SK-N-SH (cell line): Measurements from ENCODE around the gene CHIC2. TPM values are rescaled to one million over a fixed set of nuclear protein-coding genes. Genes with fewer than 3 reads are reported as not detected.

Source experiments
- CTCF ChIA-PET: fragments of 300-600, 350-600 bp; formaldehyde crosslinking; extraction: SDS; loops from one replicate; lab custom pipeline; 2021; lab: Yijun Ruan, JAX
- POLR2A ChIA-PET: fragments of 350-600 bp; sonication (Branson Sonifier 250); formaldehyde crosslinking; extraction: SDS; loops from one replicate; lab custom pipeline; 2020; ENCODE audit warnings: antibody characterized with exemption, inconsistent platforms; lab: Yijun Ruan, JAX
- DNase-seq: peaks from one replicate; pipeline ENCODE4 v3.0.0; 2012
- H2AFZ ChIP-seq: fragments of 200-600 bp; sonication (generic); 2 replicates; pipeline ENCODE4 v1.8.1; 2016; ENCODE audit warnings: antibody characterized with exemption, mild to moderate bottlenecking, low read depth
- H3F3A ChIP-seq: fragments of 200-600 bp; sonication (generic); replicated peaks from 2 replicates; pipeline ENCODE3; 2016; ENCODE audit warnings: antibody characterized with exemption, mild to moderate bottlenecking; ENCODE audit not compliant: insufficient read depth
- H3K27ac ChIP-seq, 2 experiments: fragments of 200-500 bp in 1 of 2; fragments of 200-600 bp in 1 of 2; sonication (Bioruptor generic) in 1 of 2; sonication (generic), shearing (Covaris generic) in 1 of 2; 2 replicates each; pipeline versions ENCODE4 v1.5.1 to v1.6.1; 2014 to 2016; ENCODE audit warnings: low read depth in 2 of 2, inconsistent platforms in 1 of 2, low read length in 1 of 2, mild to moderate bottlenecking in 1 of 2, mixed read lengths in 1 of 2
- H3K27me3 ChIP-seq: fragments of 200-600 bp; sonication (generic), shearing (Covaris generic); 2 replicates; pipeline ENCODE4 v1.6.1; 2016; ENCODE audit warnings: mixed run types; ENCODE audit not compliant: insufficient read depth
- H3K36me3 ChIP-seq, 2 experiments: fragments of 200-500 bp in 1 of 2; fragments of 200-600 bp in 1 of 2; sonication (Bioruptor generic) in 1 of 2; sonication (generic) in 1 of 2; replicated peaks in 1 of 2; 2 replicates each; pipeline versions ENCODE3 to v1.5.1; 2014 to 2016; ENCODE audit warnings: low read length in 1 of 2, mild to moderate bottlenecking in 1 of 2; ENCODE audit not compliant: insufficient read depth in 2 of 2, control insufficient read depth in 1 of 2
- H3K4me1 ChIP-seq, 2 experiments: fragments of 200-500 bp in 1 of 2; fragments of 200-600 bp in 1 of 2; sonication (Bioruptor generic) in 1 of 2; sonication (generic), shearing (Covaris generic) in 1 of 2; 2 replicates each; pipeline versions ENCODE4 v1.5.1 to v1.6.1; 2014 to 2016; ENCODE audit warnings: low read depth in 1 of 2, low read length in 1 of 2, mixed run types in 1 of 2; ENCODE audit not compliant: insufficient read depth in 2 of 2, control insufficient read depth in 1 of 2
- H3K4me2 ChIP-seq: fragments of 200-600 bp; sonication (generic), shearing (Covaris generic); 2 replicates; pipeline ENCODE4 v1.6.1; 2017; ENCODE audit warnings: mixed run types
- H3K4me3 ChIP-seq, 2 experiments: fragments of 200-500 bp in 1 of 2; fragments of 200-600 bp in 1 of 2; sonication (Bioruptor generic) in 1 of 2; sonication (generic), shearing (Covaris generic) in 1 of 2; 2 replicates each; pipeline versions ENCODE4 v1.5.1 to v1.8.1; 2014 to 2016; ENCODE audit warnings: low read depth in 2 of 2, inconsistent platforms in 1 of 2, low read length in 1 of 2, mild to moderate bottlenecking in 1 of 2, mixed read lengths in 1 of 2, moderate library complexity in 1 of 2
- H3K79me2 ChIP-seq: fragments of 200-600 bp; sonication (generic); 2 replicates; pipeline ENCODE4 v1.8.1; 2017; ENCODE audit warnings: mild to moderate bottlenecking; ENCODE audit not compliant: insufficient read depth
- H3K9ac ChIP-seq: fragments of 200-600 bp; sonication (generic); 2 replicates; pipeline ENCODE4 v1.6.1; 2017; ENCODE audit warnings: mixed run types
- H3K9me2 ChIP-seq: fragments of 200-600 bp; sonication (generic); 2 replicates; pipeline ENCODE4 v1.6.1; 2017; ENCODE audit warnings: mixed run types
- H3K9me3 ChIP-seq: fragments of 200-600 bp; sonication (generic); 2 replicates; pipeline ENCODE4 v1.6.1; 2017; ENCODE audit warnings: mixed run types, mild to moderate bottlenecking, moderate library complexity
- H4K20me1 ChIP-seq: fragments of 200-600 bp; sonication (generic); 2 replicates; pipeline ENCODE4 v1.6.1; 2017; ENCODE audit warnings: mild to moderate bottlenecking, mixed run types; ENCODE audit not compliant: insufficient read depth
- CHD2 ChIP-seq: fragments of 150-350 bp; IDR thresholded peaks from 2 replicates; pipeline ENCODE4 v1.6.1; 2018; ENCODE audit warnings: low read length; ENCODE audit not compliant: partially characterized antibody
- EP300 ChIP-seq, 2 experiments: IDR thresholded peaks; 2 replicates each; pipeline versions ENCODE4 v1.4.0 to v1.6.1; 2012; ENCODE audit warnings: borderline replicate concordance in 1 of 2, low read depth in 1 of 2, low read length in 1 of 2
- FOSL2 ChIP-seq: IDR thresholded peaks from 2 replicates; pipeline ENCODE4 v1.4.0; 2012; ENCODE audit warnings: low read depth, mild to moderate bottlenecking, moderate library complexity, borderline replicate concordance
- FOXJ3 ChIP-seq: sonication (generic); formaldehyde crosslinking; IDR thresholded peaks from 2 replicates; pipeline ENCODE4 v1.5.1; 2020; ENCODE audit warnings: mild to moderate bottlenecking, missing genetic modification reagents
- FOXM1 ChIP-seq: IDR thresholded peaks from 2 replicates; pipeline ENCODE4 v1.4.0; 2012; ENCODE audit warnings: low read depth, mild to moderate bottlenecking
- JUND ChIP-seq: IDR thresholded peaks from 2 replicates; pipeline ENCODE4 v1.4.0; 2012
- MEF2A ChIP-seq: IDR thresholded peaks from 2 replicates; pipeline ENCODE4 v1.4.0; 2012; ENCODE audit warnings: low read depth, borderline replicate concordance
- MXI1 ChIP-seq: IDR thresholded peaks from 2 replicates; pipeline ENCODE4 v1.6.1; 2012; ENCODE audit warnings: mild to moderate bottlenecking, low read depth, low read length, improper control_type of control experiment
- NFIC ChIP-seq: IDR thresholded peaks from 2 replicates; pipeline ENCODE4 v1.4.0; 2012; ENCODE audit warnings: borderline replicate concordance
- RAD21 ChIP-seq: IDR thresholded peaks from 2 replicates; pipeline ENCODE4 v1.6.1; 2012; ENCODE audit warnings: mild to moderate bottlenecking, low read length
- RFX5 ChIP-seq: IDR thresholded peaks from 2 replicates; pipeline ENCODE4 v1.6.1; 2012; ENCODE audit warnings: mild to moderate bottlenecking, improper control_type of control experiment, low read length
- RXRA ChIP-seq: IDR thresholded peaks from 2 replicates; pipeline ENCODE4 v1.4.0; 2012; ENCODE audit warnings: low read depth, mild to moderate bottlenecking, borderline replicate concordance
- SIN3A ChIP-seq: IDR thresholded peaks from 2 replicates; pipeline ENCODE4 v1.6.1; 2012; ENCODE audit warnings: low read depth, mild to moderate bottlenecking, low read length, moderate library complexity, borderline replicate concordance
- SMC3 ChIP-seq: IDR thresholded peaks from 2 replicates; pipeline ENCODE4 v1.6.1; 2012; ENCODE audit warnings: low read depth, low read length, improper control_type of control experiment
- TAF1 ChIP-seq: IDR thresholded peaks from 2 replicates; pipeline ENCODE4 v1.6.1; 2012; ENCODE audit warnings: low read depth, mild to moderate bottlenecking, low read length, moderate library complexity, borderline replicate concordance
- YY1 ChIP-seq: IDR thresholded peaks from 2 replicates; pipeline ENCODE4 v1.4.0; 2012; ENCODE audit warnings: low read depth, mild to moderate bottlenecking
- WGBS: methylation state at CpG from one replicate; pipeline ENCODE4 v1.1.6; 2017; ENCODE audit warnings: low lambda C conversion rate; 5-methylcytosine and 5-hydroxymethylcytosine counted together
- polyA plus RNA-seq, 3 experiments: library from polyadenylated mRNA; depleted of rRNA; stranded (reverse); fragments of >200 nt; gene quantifications; 2 replicates each; pipeline ENCODE4 v1.2.3, GENCODE V29; 2012
- TF ChIP-seq, protein P1 (sequence below): IDR thresholded peaks from 2 replicates; pipeline ENCODE4 v1.4.0; 2012; ENCODE audit warnings: low read depth, borderline replicate concordance
- TF ChIP-seq, protein P2 (sequence below): IDR thresholded peaks from 2 replicates; pipeline ENCODE4 v1.4.0; 2012; ENCODE audit warnings: low read depth, borderline replicate concordance
- TF ChIP-seq, protein P3 (sequence below): IDR thresholded peaks from 2 replicates; pipeline ENCODE4 v1.4.0; 2012; ENCODE audit warnings: low read depth
- TF ChIP-seq, protein P4 (sequence below): fragments of 150-350 bp; IDR thresholded peaks from 2 replicates; pipeline ENCODE4 v1.6.1; 2016; ENCODE audit warnings: mild to moderate bottlenecking, low read depth, low read length
- TF ChIP-seq, protein P5 (sequence below): IDR thresholded peaks from 2 replicates; pipeline ENCODE4 v1.6.1; 2012; ENCODE audit warnings: mild to moderate bottlenecking, low read depth, low read length, moderate library complexity

The CHIC2 gene
- polyA plus RNA-seq, 1 of the 3 experiments (the other 2 are of a cell fraction): 26.8 TPM

GRCh38 chr4:54082168-54082567 is 17.8 kb upstream of the CHIC2 start (continued):
- TF ChIP-seq EP300 (IDR thresholded peaks at IDR 0.05; ENCODE audit: borderline replicate concordance in 1 of 2, low read depth in 1 of 2, low read length in 1 of 2): peak in 1 of 2 experiments; percentile 76; a peak in 2 of 4 replicates
- peak; percentile 94 for TF ChIP-seq FOSL2
- peak; percentile 98 for TF ChIP-seq NFIC
- TF ChIP-seq, protein P1, sequence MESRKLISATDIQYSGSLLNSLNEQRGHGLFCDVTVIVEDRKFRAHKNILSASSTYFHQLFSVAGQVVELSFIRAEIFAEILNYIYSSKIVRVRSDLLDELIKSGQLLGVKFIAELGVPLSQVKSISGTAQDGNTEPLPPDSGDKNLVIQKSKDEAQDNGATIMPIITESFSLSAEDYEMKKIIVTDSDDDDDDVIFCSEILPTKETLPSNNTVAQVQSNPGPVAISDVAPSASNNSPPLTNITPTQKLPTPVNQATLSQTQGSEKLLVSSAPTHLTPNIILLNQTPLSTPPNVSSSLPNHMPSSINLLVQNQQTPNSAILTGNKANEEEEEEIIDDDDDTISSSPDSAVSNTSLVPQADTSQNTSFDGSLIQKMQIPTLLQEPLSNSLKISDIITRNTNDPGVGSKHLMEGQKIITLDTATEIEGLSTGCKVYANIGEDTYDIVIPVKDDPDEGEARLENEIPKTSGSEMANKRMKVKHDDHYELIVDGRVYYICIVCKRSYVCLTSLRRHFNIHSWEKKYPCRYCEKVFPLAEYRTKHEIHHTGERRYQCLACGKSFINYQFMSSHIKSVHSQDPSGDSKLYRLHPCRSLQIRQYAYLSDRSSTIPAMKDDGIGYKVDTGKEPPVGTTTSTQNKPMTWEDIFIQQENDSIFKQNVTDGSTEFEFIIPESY: peak; percentile 81; the same call in 1 of the 2 replicates

- Histone ChIP-seq H3K27ac (no peak overlapping the region), H3K9me3 (no peaks in the 10 kb centered on the region), H3K27me3 (no peaks in the 10 kb centered on the region), H3K79me2 (no peaks in the 10 kb centered on the region), H3K4me1 (peaks cover 3 to 19% of the 10 kb centered on the region in 2 experiments), H2AFZ (no peak overlapping the region), H3K4me3 (no peak overlapping the region), H3K36me3 (no peaks in the 10 kb centered on the region), H3K9me2 (no peaks in the 10 kb centered on the region), H4K20me1 (no peaks in the 10 kb centered on the region), H3K4me2 (no peak overlapping the region), H3K9ac (no peak overlapping the region), H3F3A (peaks cover 24% of the 10 kb centered on the region)
- POLR2A ChIA-PET: no interaction called here
- 92% methylated on average over 1 of the region's 1 CpG for WGBS
- DNase-seq: no peak
- CTCF ChIA-PET: no interaction called here
- TF ChIP-seq SIN3A: no peak
- TF ChIP-seq FOXM1: no peak
- no peak for TF ChIP-seq YY1
- TF ChIP-seq RXRA: no peak
- TF ChIP-seq SMC3: no peak
- TF ChIP-seq, protein P2, sequence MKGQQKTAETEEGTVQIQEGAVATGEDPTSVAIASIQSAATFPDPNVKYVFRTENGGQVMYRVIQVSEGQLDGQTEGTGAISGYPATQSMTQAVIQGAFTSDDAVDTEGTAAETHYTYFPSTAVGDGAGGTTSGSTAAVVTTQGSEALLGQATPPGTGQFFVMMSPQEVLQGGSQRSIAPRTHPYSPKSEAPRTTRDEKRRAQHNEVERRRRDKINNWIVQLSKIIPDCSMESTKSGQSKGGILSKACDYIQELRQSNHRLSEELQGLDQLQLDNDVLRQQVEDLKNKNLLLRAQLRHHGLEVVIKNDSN: no peak
- no peak for TF ChIP-seq FOXJ3
- TF ChIP-seq TAF1: no peak
- TF ChIP-seq, protein P3, sequence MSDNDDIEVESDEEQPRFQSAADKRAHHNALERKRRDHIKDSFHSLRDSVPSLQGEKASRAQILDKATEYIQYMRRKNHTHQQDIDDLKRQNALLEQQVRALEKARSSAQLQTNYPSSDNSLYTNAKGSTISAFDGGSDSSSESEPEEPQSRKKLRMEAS: no peak
- TF ChIP-seq CHD2: no peak
- TF ChIP-seq MEF2A: no peak
- TF ChIP-seq, protein P1: no peak
- no peak for TF ChIP-seq RFX5
- TF ChIP-seq RAD21: no peak
- TF ChIP-seq, protein P4, sequence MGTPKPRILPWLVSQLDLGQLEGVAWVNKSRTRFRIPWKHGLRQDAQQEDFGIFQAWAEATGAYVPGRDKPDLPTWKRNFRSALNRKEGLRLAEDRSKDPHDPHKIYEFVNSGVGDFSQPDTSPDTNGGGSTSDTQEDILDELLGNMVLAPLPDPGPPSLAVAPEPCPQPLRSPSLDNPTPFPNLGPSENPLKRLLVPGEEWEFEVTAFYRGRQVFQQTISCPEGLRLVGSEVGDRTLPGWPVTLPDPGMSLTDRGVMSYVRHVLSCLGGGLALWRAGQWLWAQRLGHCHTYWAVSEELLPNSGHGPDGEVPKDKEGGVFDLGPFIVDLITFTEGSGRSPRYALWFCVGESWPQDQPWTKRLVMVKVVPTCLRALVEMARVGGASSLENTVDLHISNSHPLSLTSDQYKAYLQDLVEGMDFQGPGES: no peak
- TF ChIP-seq, protein P5, sequence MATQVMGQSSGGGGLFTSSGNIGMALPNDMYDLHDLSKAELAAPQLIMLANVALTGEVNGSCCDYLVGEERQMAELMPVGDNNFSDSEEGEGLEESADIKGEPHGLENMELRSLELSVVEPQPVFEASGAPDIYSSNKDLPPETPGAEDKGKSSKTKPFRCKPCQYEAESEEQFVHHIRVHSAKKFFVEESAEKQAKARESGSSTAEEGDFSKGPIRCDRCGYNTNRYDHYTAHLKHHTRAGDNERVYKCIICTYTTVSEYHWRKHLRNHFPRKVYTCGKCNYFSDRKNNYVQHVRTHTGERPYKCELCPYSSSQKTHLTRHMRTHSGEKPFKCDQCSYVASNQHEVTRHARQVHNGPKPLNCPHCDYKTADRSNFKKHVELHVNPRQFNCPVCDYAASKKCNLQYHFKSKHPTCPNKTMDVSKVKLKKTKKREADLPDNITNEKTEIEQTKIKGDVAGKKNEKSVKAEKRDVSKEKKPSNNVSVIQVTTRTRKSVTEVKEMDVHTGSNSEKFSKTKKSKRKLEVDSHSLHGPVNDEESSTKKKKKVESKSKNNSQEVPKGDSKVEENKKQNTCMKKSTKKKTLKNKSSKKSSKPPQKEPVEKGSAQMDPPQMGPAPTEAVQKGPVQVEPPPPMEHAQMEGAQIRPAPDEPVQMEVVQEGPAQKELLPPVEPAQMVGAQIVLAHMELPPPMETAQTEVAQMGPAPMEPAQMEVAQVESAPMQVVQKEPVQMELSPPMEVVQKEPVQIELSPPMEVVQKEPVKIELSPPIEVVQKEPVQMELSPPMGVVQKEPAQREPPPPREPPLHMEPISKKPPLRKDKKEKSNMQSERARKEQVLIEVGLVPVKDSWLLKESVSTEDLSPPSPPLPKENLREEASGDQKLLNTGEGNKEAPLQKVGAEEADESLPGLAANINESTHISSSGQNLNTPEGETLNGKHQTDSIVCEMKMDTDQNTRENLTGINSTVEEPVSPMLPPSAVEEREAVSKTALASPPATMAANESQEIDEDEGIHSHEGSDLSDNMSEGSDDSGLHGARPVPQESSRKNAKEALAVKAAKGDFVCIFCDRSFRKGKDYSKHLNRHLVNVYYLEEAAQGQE: no peak
- TF ChIP-seq MXI1: no peak
- 0 out of 2 replicates have a peak, but pooled peaks have one; percentile 12 for TF ChIP-seq JUND
Measured at GRCh38 chr4:54077812-54078211, 13.4 kb upstream of the CHIC2 start.
